H9 (cell line): ENCODE results near the gene PEMT. TPM values are rescaled to one million over a fixed set of nuclear protein-coding genes. Genes with fewer than 3 reads are reported as not detected.
A peak's percentile ranks its signal among the peaks of the same experiment; 100 is the strongest.

Experiments used
- DNase-seq: peaks from one replicate; pipeline ENCODE4 v3.0.0-alpha.2; 2017
- H2AFZ ChIP-seq: one replicate; pipeline ENCODE4 v1.6.1; 2013; ENCODE audit warnings: mild to moderate bottlenecking, low read length, control low read depth, moderate library complexity
- H2AK5ac ChIP-seq: 2 replicates; pipeline ENCODE4 v1.6.1; 2013; ENCODE audit warnings: low read length, control low read depth, mixed read lengths; ENCODE audit not compliant: insufficient read length
- H2BK120ac ChIP-seq: one replicate; pipeline ENCODE4 v1.6.1; 2013; ENCODE audit warnings: low read depth, mild to moderate bottlenecking, low read length, control low read depth, inconsistent platforms; ENCODE audit not compliant: poor library complexity, severe bottlenecking
- H2BK12ac ChIP-seq: 2 replicates; pipeline ENCODE4 v1.6.1; 2013; ENCODE audit warnings: low read length, control low read depth, mixed read lengths, low read depth; ENCODE audit not compliant: insufficient read length
- H2BK15ac ChIP-seq: 2 replicates; pipeline ENCODE4 v1.6.1; 2013; ENCODE audit warnings: low read depth, low read length, control low read depth
- H2BK20ac ChIP-seq: one replicate; pipeline ENCODE4 v1.6.1; 2013; ENCODE audit warnings: low read depth, mild to moderate bottlenecking, low read length, control low read depth, inconsistent platforms; ENCODE audit not compliant: poor library complexity, severe bottlenecking
- H2BK5ac ChIP-seq: 2 replicates; pipeline ENCODE4 v1.6.1; 2013; ENCODE audit warnings: low read length, control low read depth, mixed read lengths; ENCODE audit not compliant: insufficient read length
- H3K14ac ChIP-seq: 2 replicates; pipeline ENCODE4 v1.6.1; 2013; ENCODE audit warnings: low read length, control low read depth; ENCODE audit not compliant: insufficient read depth
- H3K18ac ChIP-seq: 2 replicates; pipeline ENCODE4 v1.6.1; 2013; ENCODE audit warnings: low read depth, mild to moderate bottlenecking, mixed read lengths, low read length, control low read depth; ENCODE audit not compliant: insufficient read length
- H3K23ac ChIP-seq: 2 replicates; pipeline ENCODE4 v1.6.1; 2013; ENCODE audit warnings: low read length, control low read depth, mixed read lengths, low read depth; ENCODE audit not compliant: insufficient read length
- H3K23me2 ChIP-seq: 2 replicates; pipeline ENCODE4 v1.6.1; 2013; ENCODE audit warnings: low read depth, mild to moderate bottlenecking, mixed read lengths, low read length, control low read depth; ENCODE audit not compliant: insufficient read length, poor library complexity, severe bottlenecking
- H3K27ac ChIP-seq: 2 replicates; pipeline ENCODE4 v1.5.1; 2013; ENCODE audit warnings: low read length, control low read depth, mixed read lengths, low read depth; ENCODE audit not compliant: insufficient read length
- H3K27me3 ChIP-seq: 2 replicates; pipeline ENCODE4 v1.6.1; 2013; ENCODE audit warnings: low read length, control low read depth, inconsistent platforms; ENCODE audit not compliant: insufficient read depth
- H3K4ac ChIP-seq: 2 replicates; pipeline ENCODE4 v1.6.1; 2013; ENCODE audit warnings: low read depth, mild to moderate bottlenecking, control low read depth, inconsistent platforms, low read length, moderate library complexity
- H3K4me1 ChIP-seq: 2 replicates; pipeline ENCODE4 v1.6.1; 2013; ENCODE audit warnings: low read length, control low read depth, inconsistent platforms; ENCODE audit not compliant: insufficient read depth
- H3K4me2 ChIP-seq: 2 replicates; pipeline ENCODE4 v1.6.1; 2013; ENCODE audit warnings: low read length, control low read depth, mixed read lengths; ENCODE audit not compliant: insufficient read length, insufficient read depth
- H3K56ac ChIP-seq: 2 replicates; pipeline ENCODE4 v1.6.1; 2013; ENCODE audit warnings: low read depth, mild to moderate bottlenecking, mixed read lengths, low read length, control low read depth; ENCODE audit not compliant: insufficient read length
- H3K79me1 ChIP-seq: 2 replicates; pipeline ENCODE4 v1.6.1; 2013; ENCODE audit warnings: low read depth, mild to moderate bottlenecking, moderate library complexity, low read length, control low read depth, inconsistent platforms; ENCODE audit not compliant: insufficient read depth, poor library complexity, severe bottlenecking
- H3K79me2 ChIP-seq: 2 replicates; pipeline ENCODE4 v1.6.1; 2013; ENCODE audit warnings: low read length, control low read depth, inconsistent platforms; ENCODE audit not compliant: insufficient read depth
- H3K9ac ChIP-seq: 2 replicates; pipeline ENCODE4 v1.6.1; 2013; ENCODE audit warnings: low read length, control low read depth, mixed read lengths; ENCODE audit not compliant: insufficient read length; ENCODE audit errors: extremely low read depth
- H3K9me3 ChIP-seq: one replicate; pipeline ENCODE4 v1.6.1; 2013; ENCODE audit warnings: low read depth, low read length, inconsistent platforms; ENCODE audit not compliant: control insufficient read depth
- H3T11ph ChIP-seq: one replicate; pipeline ENCODE4 v1.6.1; 2013; ENCODE audit warnings: mild to moderate bottlenecking, low read length, control low read depth, inconsistent platforms
- H4K20me1 ChIP-seq: one replicate; pipeline ENCODE4 v1.6.1; 2013; ENCODE audit not compliant: control insufficient read depth, insufficient read length, insufficient read depth
- H4K5ac ChIP-seq: 2 replicates; pipeline ENCODE4 v1.6.1; 2013; ENCODE audit warnings: low read depth, mild to moderate bottlenecking, mixed read lengths, low read length, control low read depth; ENCODE audit not compliant: insufficient read length
- H4K8ac ChIP-seq: replicated peaks from 2 replicates; pipeline ENCODE4 v1.6.1; 2013; ENCODE audit warnings: low read length, control low read depth, mixed read lengths, low read depth; ENCODE audit not compliant: insufficient read length
- H4K91ac ChIP-seq: 2 replicates; pipeline ENCODE4 v1.6.1; 2013; ENCODE audit warnings: low read depth, mild to moderate bottlenecking, moderate library complexity, mixed read lengths, low read length, control low read depth; ENCODE audit not compliant: insufficient read length
- H3K27ac Mint-ChIP-seq, 3 experiments: 2 replicates in 2 of 3; 3 replicates in 1 of 3; pipeline ENCODE4 v1.8.0; 2020 to 2021; ENCODE audit warnings: mixed read lengths in 3 of 3, mild to moderate bottlenecking in 1 of 3, moderate library complexity in 1 of 3
- H3K27me3 Mint-ChIP-seq: 2 replicates; pipeline ENCODE4 v1.8.0; 2021; ENCODE audit warnings: low read depth, mild to moderate bottlenecking, moderate library complexity, mixed read lengths
- H3K36me3 Mint-ChIP-seq, 3 experiments: 2 replicates in 2 of 3; 3 replicates in 1 of 3; pipeline ENCODE4 v1.8.0; 2020 to 2021; ENCODE audit warnings: low read depth in 3 of 3, mixed read lengths in 3 of 3; ENCODE audit not compliant: insufficient read depth in 1 of 3
- H3K4me1 Mint-ChIP-seq, 2 experiments: 2 replicates each; pipeline ENCODE4 v1.8.0; 2020; ENCODE audit warnings: mixed read lengths in 2 of 2
- H3K4me3 Mint-ChIP-seq, 2 experiments: 2 replicates in 1 of 2; 3 replicates in 1 of 2; pipeline ENCODE4 v1.8.0; 2020 to 2021; ENCODE audit warnings: mild to moderate bottlenecking in 2 of 2, mixed read lengths in 2 of 2, moderate library complexity in 1 of 2
- H3K9me3 Mint-ChIP-seq, 2 experiments: 2 replicates in 1 of 2; 3 replicates in 1 of 2; pipeline ENCODE4 v1.8.0; 2020; ENCODE audit warnings: mild to moderate bottlenecking in 2 of 2, mixed read lengths in 2 of 2, moderate library complexity in 1 of 2
- CTCF ChIP-seq: fragments of 200-600 bp; sonication (generic); conservative IDR thresholded peaks from 3 replicates; pipeline ENCODE4 v1.8.0; 2021; ENCODE audit warnings: antibody characterized with exemption, mild to moderate bottlenecking
- WGBS: extraction: QIAGEN DNeasy Blood & Tissue Kit; methylation state at CpG from one replicate; pipeline ENCODE4 v1.1.7; 2013; ENCODE audit warnings: missing lambda C conversion rate, low lambda C conversion rate, mixed read lengths; ENCODE audit not compliant: insufficient read length; ENCODE audit errors: extremely low coverage; 5-methylcytosine and 5-hydroxymethylcytosine counted together
- total RNA-seq: library from RNA; stranded (reverse); gene quantifications from 2 replicates; pipeline ENCODE4 v1.2.1, GENCODE V29; 2021

The PEMT gene
- total RNA-seq, 1 experiment from 2014 or later = 63.2 TPM

DNA sequence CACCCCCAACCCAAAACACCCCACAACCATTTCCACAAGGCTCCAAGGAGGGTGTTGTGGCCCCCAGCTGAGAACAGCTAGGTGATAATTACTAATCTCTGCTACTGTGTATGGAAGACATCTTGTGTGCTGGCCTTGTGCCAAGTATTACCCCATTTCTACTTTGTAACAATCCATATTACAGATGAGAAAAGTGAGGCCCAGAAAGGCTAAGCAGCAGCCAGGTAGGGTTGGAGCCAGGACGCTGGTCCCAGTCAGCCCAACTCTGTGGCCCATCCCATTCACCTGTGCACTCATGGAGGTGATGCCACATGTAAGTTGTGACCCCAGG is 12.4 kb upstream of the PEMT start:
- Histone ChIP-seq H3K9me3 (no peaks in the 10 kb centered on the region), H3K79me1 (no peaks in the 10 kb centered on the region), H4K91ac (no peak overlapping the region), H3K4me1 (no peaks in the 10 kb centered on the region), H3K18ac (no peak overlapping the region), H2BK15ac (no peak overlapping the region), H4K5ac (no peak overlapping the region), H3K27ac (no peak overlapping the region), H3T11ph (no peak overlapping the region), H2AK5ac (no peak overlapping the region), H3K14ac (no peak overlapping the region), H2BK20ac (no peak overlapping the region), H2BK120ac (no peak overlapping the region), H3K23ac (no peak overlapping the region), H2AFZ (no peak overlapping the region), H2BK5ac (no peak overlapping the region), H3K56ac (no peak overlapping the region), H2BK12ac (no peak overlapping the region), H3K4me2 (no peak overlapping the region), H3K27me3 (no peaks in the 10 kb centered on the region), H3K4ac (no peak overlapping the region), H4K8ac (no peak overlapping the region), H4K20me1 (no peaks in the 10 kb centered on the region), H3K79me2 (no peaks in the 10 kb centered on the region), H3K9ac (no peak overlapping the region), H3K23me2 (no peaks in the 10 kb centered on the region)
- 0 out of 5 replicates have a peak, but pooled peaks cover 0 to 2% of the 10 kb centered on the region in 2 experiments for H3K9me3 Mint-ChIP-seq
- peaks cover 30 to 37% of the 10 kb centered on the region in 2 experiments for H3K4me1 Mint-ChIP-seq
- no peak overlapping the region for H3K4me3 Mint-ChIP-seq
- no peak for TF ChIP-seq CTCF
- H3K36me3 Mint-ChIP-seq = no peaks in the 10 kb centered on the region
- DNase-seq = no peak
- peaks cover 5% of the 10 kb centered on the region for H3K27me3 Mint-ChIP-seq
- H3K27ac Mint-ChIP-seq = peak overlapping the region in 1 of 3 experiments; percentile 40; a peak in 1 of 7 replicates
- no CpG with 5 or more reads among the region's 1 CpG for WGBS
